ENCODE results near the gene ATP9B. TPM values are rescaled to one million over a fixed set of nuclear protein-coding genes. Genes with fewer than 3 reads are reported as not detected.

Gene ATP9B
- polyA plus RNA-seq, 3 donors: 7.2 to 20.3 (median 14.0) TPM

GRCh38 chr18:79107886-79108285 is 38.7 kb downstream of the ATP9B start:
- H3K27me3 Mint-ChIP-seq (ENCODE audit: low read depth in 3 of 3): no peaks in the 10 kb centered on the region
- peaks cover 12% of the 10 kb centered on the region for H3K4me1 Mint-ChIP-seq
- no peak overlapping the region for H3K9ac ChIP-seq (ENCODE audit: insufficient read depth, low read length, poor library complexity, severe bottlenecking)
- H3K4me2 ChIP-seq (replicated peaks; ENCODE audit: extremely low read depth, low read length, poor library complexity, severe bottlenecking): no peak overlapping the region
- H3K36me3 Mint-ChIP-seq: peaks cover 25 to 35% of the 10 kb centered on the region in 2 donors
- H2AFZ ChIP-seq (ENCODE audit: insufficient read depth, low read depth, low read length, poor library complexity, severe bottlenecking): no peak overlapping the region
- no peak overlapping the region for H3K4me3 Mint-ChIP-seq
- no peak overlapping the region for H3K27ac ChIP-seq (ENCODE audit: low read depth in 1 of 2, low read length in 2 of 2)
- H3K9me3 ChIP-seq (replicated peaks in 1 of 2; ENCODE audit: control insufficient read depth in 1 of 2, insufficient read depth in 1 of 2, low read length in 2 of 2): no peaks in the 10 kb centered on the region
- no peak for TF ChIP-seq CTCF (IDR thresholded peaks at IDR 0.05)
- H3K4me1 ChIP-seq (ENCODE audit: control insufficient read depth in 1 of 2, insufficient read depth in 2 of 2, low read length in 2 of 2): no peaks in the 10 kb centered on the region
- H3K9me3 Mint-ChIP-seq: no peaks in the 10 kb centered on the region
- H3K27me3 ChIP-seq (ENCODE audit: control insufficient read depth in 2 of 2, insufficient read depth in 2 of 2, low read length in 2 of 2): no peaks in the 10 kb centered on the region
- peak overlapping the region in 2 of 7 donors; percentile 37 to 43 for H3K27ac Mint-ChIP-seq
- H4K20me1 ChIP-seq (ENCODE audit: insufficient read depth, low read length): peaks cover 18% of the 10 kb centered on the region
- WGBS (ENCODE audit: insufficient coverage): 100% methylated on average over 3 of the region's 4 CpGs
- H3K36me3 ChIP-seq (replicated peaks in 1 of 2; ENCODE audit: control insufficient read depth in 1 of 2, insufficient read depth in 2 of 2, low read length in 2 of 2): peaks cover 2 to 12% of the 10 kb centered on the region in 2 donors
- intact Hi-C loops (cut with micrococcal nuclease): no loop called here
- peaks cover 5% of the 10 kb centered on the region for H3K79me2 ChIP-seq (ENCODE audit: insufficient read depth, low read length)
- no peak overlapping the region for H3K4me3 ChIP-seq (replicated peaks in 1 of 3; ENCODE audit: low read depth in 2 of 3, low read length in 3 of 3)
- no peak for DNase-seq

- H4K20me1 ChIP-seq (ENCODE audit: insufficient read depth, low read length): peaks cover 18% of the 10 kb centered on the region
- H3K36me3 ChIP-seq (replicated peaks in 1 of 2; ENCODE audit: control insufficient read depth in 1 of 2, insufficient read depth in 2 of 2, low read length in 2 of 2): peaks cover 3 to 17% of the 10 kb centered on the region in 2 donors
- peaks cover 26 to 33% of the 10 kb centered on the region in 2 donors for H3K36me3 Mint-ChIP-seq
- no peaks in the 10 kb centered on the region for H3K9me3 ChIP-seq (replicated peaks in 1 of 2; ENCODE audit: control insufficient read depth in 1 of 2, insufficient read depth in 1 of 2, low read length in 2 of 2)
- DNase-seq: no peak
- no peaks in the 10 kb centered on the region for H3K4me1 ChIP-seq (ENCODE audit: control insufficient read depth in 1 of 2, insufficient read depth in 2 of 2, low read length in 2 of 2)
- no peak for TF ChIP-seq CTCF (IDR thresholded peaks at IDR 0.05)
- no peak overlapping the region for H3K4me3 Mint-ChIP-seq
- WGBS (ENCODE audit: insufficient coverage): 92% methylated on average over 2 of the region's 7 CpGs
- no peak overlapping the region for H2AFZ ChIP-seq (ENCODE audit: insufficient read depth, low read depth, low read length, poor library complexity, severe bottlenecking)
- H3K4me2 ChIP-seq (replicated peaks; ENCODE audit: extremely low read depth, low read length, poor library complexity, severe bottlenecking): no peak overlapping the region
- H3K27me3 Mint-ChIP-seq (ENCODE audit: low read depth in 3 of 3): no peaks in the 10 kb centered on the region
- H3K9ac ChIP-seq (ENCODE audit: insufficient read depth, low read length, poor library complexity, severe bottlenecking): no peak overlapping the region
- intact Hi-C loops (cut with micrococcal nuclease): no loop called here
- peaks cover 12% of the 10 kb centered on the region for H3K4me1 Mint-ChIP-seq
- H3K9me3 Mint-ChIP-seq: peaks cover 0 to 2% (median 0%) of the 10 kb centered on the region in 7 donors
- H3K27me3 ChIP-seq (ENCODE audit: control insufficient read depth in 2 of 2, insufficient read depth in 2 of 2, low read length in 2 of 2): no peaks in the 10 kb centered on the region
- H3K27ac ChIP-seq (ENCODE audit: low read depth in 1 of 2, low read length in 2 of 2): no peak overlapping the region
- peak overlapping the region in 2 of 7 donors; percentile 6 to 19 for H3K27ac Mint-ChIP-seq
- no peak overlapping the region for H3K4me3 ChIP-seq (replicated peaks in 1 of 3; ENCODE audit: low read depth in 2 of 3, low read length in 3 of 3)
- H3K79me2 ChIP-seq (ENCODE audit: insufficient read depth, low read length): peaks cover 5% of the 10 kb centered on the region
Measured at GRCh38 chr18:79108549-79109215, 39.5 kb downstream of the ATP9B start.

Data from CD14-positive monocyte (primary cell).